ENCODE results near the gene NUP58.
"Not testable (repeated sequence)": the region's sequence is repeated elsewhere in the genome, so short reads cannot be mapped to it uniquely, and the experiment has no call there.

NUP58 gene

GRCh38 chr13:25335856-25336255 lies 34.4 kb downstream of the NUP58 start:
- Mint-ChIP-seq H3K27ac (no peak overlapping the region), H3K9me3 (no peaks in the 10 kb centered on the region), H3K36me3 (peaks cover 22% of the 10 kb centered on the region), H3K4me1 (no peaks in the 10 kb centered on the region), H3K27me3 (no peaks in the 10 kb centered on the region), H3K4me3 (no peak overlapping the region)
- no peak for ATAC-seq

- Mint-ChIP-seq H3K9me3 (no peaks in the 10 kb centered on the region), H3K36me3 (peaks cover 20% of the 10 kb centered on the region), H3K27ac (no peak overlapping the region), H3K27me3 (no peaks in the 10 kb centered on the region), H3K4me3 (no peak overlapping the region), H3K4me1 (peaks cover 2% of the 10 kb centered on the region)
- no peak for ATAC-seq
Observed at GRCh38 chr13:25345576-25345975, 44.2 kb downstream of the NUP58 start.

- H3K4me1 Mint-ChIP-seq, result peaks cover 6% of the 10 kb centered on the region
- ATAC-seq, result no peak
- H3K4me3 Mint-ChIP-seq, result no peak overlapping the region
- no peak overlapping the region for H3K27ac Mint-ChIP-seq
- H3K9me3 Mint-ChIP-seq, result no peaks in the 10 kb centered on the region
- peaks cover 7% of the 10 kb centered on the region for H3K27me3 Mint-ChIP-seq
- H3K36me3 Mint-ChIP-seq, result peaks cover 24% of the 10 kb centered on the region
Observed at GRCh38 chr13:25347151-25347550, 45.7 kb downstream of the NUP58 start.

GRCh38 chr13:25351404-25351803 lies 50.0 kb downstream of the NUP58 start:
- Mint-ChIP-seq H3K36me3 (peaks cover 6% of the 10 kb centered on the region), H3K4me1 (peaks cover 6% of the 10 kb centered on the region), H3K9me3 (no peaks in the 10 kb centered on the region), H3K27ac (no peak overlapping the region), H3K4me3 (no peak overlapping the region), H3K27me3 (peaks cover 46% of the 10 kb centered on the region)
- ATAC-seq, result no peak

- peaks cover 6% of the 10 kb centered on the region for H3K36me3 Mint-ChIP-seq
- H3K9me3 Mint-ChIP-seq, result no peaks in the 10 kb centered on the region
Observed at GRCh38 chr13:25352230-25352629, 50.8 kb downstream of the NUP58 start.

GRCh38 chr13:25352806-25353205 lies 51.4 kb downstream of the NUP58 start:
- Mint-ChIP-seq H3K27me3 (peaks cover 56% of the 10 kb centered on the region), H3K9me3 (peaks cover 3% of the 10 kb centered on the region), H3K36me3 (peaks cover 6% of the 10 kb centered on the region), H3K4me3 (no peak overlapping the region), H3K27ac (no peak overlapping the region), H3K4me1 (peaks cover 6% of the 10 kb centered on the region)
- ATAC-seq, result no peak

More at GRCh38 chr13:25352230-25352629, 50.8 kb downstream of the NUP58 start:
- H3K4me1 Mint-ChIP-seq, result peaks cover 6% of the 10 kb centered on the region
- H3K27me3 Mint-ChIP-seq, result peaks cover 50% of the 10 kb centered on the region
- H3K27ac Mint-ChIP-seq, result no peak overlapping the region
- H3K4me3 Mint-ChIP-seq, result no peak overlapping the region
- no peak for ATAC-seq

GRCh38 chr13:25353344-25353743 lies 51.9 kb downstream of the NUP58 start:
- Mint-ChIP-seq H3K4me3 (no peak overlapping the region), H3K27ac (no peak overlapping the region), H3K27me3 (peaks cover 61% of the 10 kb centered on the region), H3K4me1 (peaks cover 6% of the 10 kb centered on the region), H3K9me3 (peaks cover 3% of the 10 kb centered on the region), H3K36me3 (peaks cover 6% of the 10 kb centered on the region)
- ATAC-seq, result no peak

- H3K9me3 Mint-ChIP-seq, result peaks cover 3% of the 10 kb centered on the region
- H3K27me3 Mint-ChIP-seq, result peaks cover 71% of the 10 kb centered on the region
- H3K4me3 Mint-ChIP-seq, result no peak overlapping the region
- peaks cover 6% of the 10 kb centered on the region for H3K36me3 Mint-ChIP-seq
- H3K4me1 Mint-ChIP-seq, result peaks cover 6% of the 10 kb centered on the region
- no peak overlapping the region for H3K27ac Mint-ChIP-seq
- ATAC-seq, result no peak
Observed at GRCh38 chr13:25354377-25354776, 53.0 kb downstream of the NUP58 start.

GRCh38 chr13:25360443-25360842 lies 59.0 kb downstream of the NUP58 start:
- H3K4me3 Mint-ChIP-seq, H3K36me3 Mint-ChIP-seq, ATAC-seq, H3K9me3 Mint-ChIP-seq, H3K27ac Mint-ChIP-seq, H3K4me1 Mint-ChIP-seq: not testable (repeated sequence)
- peaks cover 34% of the 10 kb centered on the region for H3K27me3 Mint-ChIP-seq

GRCh38 chr13:25365720-25366235 lies 64.4 kb downstream of the NUP58 start:
- Mint-ChIP-seq H3K4me3 (no peak overlapping the region), H3K9me3 (no peaks in the 10 kb centered on the region), H3K27me3 (peaks cover 29% of the 10 kb centered on the region), H3K27ac (no peak overlapping the region), H3K4me1 (no peaks in the 10 kb centered on the region), H3K36me3 (no peaks in the 10 kb centered on the region)
- no peak for ATAC-seq

- Mint-ChIP-seq H3K27me3 (peaks cover 78% of the 10 kb centered on the region), H3K9me3 (no peaks in the 10 kb centered on the region), H3K4me1 (no peaks in the 10 kb centered on the region), H3K36me3 (no peaks in the 10 kb centered on the region), H3K4me3 (peak overlapping the region; percentile 32), H3K27ac (no peak overlapping the region)
- ATAC-seq, result no peak
Observed at GRCh38 chr13:25371158-25371874, 69.9 kb downstream of the NUP58 start.

- Mint-ChIP-seq H3K4me3 (peak within 1 kb of the TSS; percentile 32), H3K4me1 (no peaks in the 10 kb centered on the region), H3K27me3 (peaks cover 74% of the 10 kb centered on the region), H3K9me3 (no peaks in the 10 kb centered on the region), H3K27ac (no peak within 1 kb of the TSS), H3K36me3 (no peaks in the 10 kb centered on the region)
- ATAC-seq, result peak; percentile 32
Observed at GRCh38 chr13:25371875-25372283, 70.5 kb downstream of the NUP58 start, which contains the start of gene ATP8A2. Gene ATP8A2 (plus strand): TSS chr13:25371974. CDS start chr13:25372213, 239 bp downstream.

GRCh38 chr13:25372284-25373081 lies 71.1 kb downstream of the NUP58 start:
- no peaks in the 10 kb centered on the region for H3K36me3 Mint-ChIP-seq

GRCh38 chr13:25375727-25376358 lies 74.4 kb downstream of the NUP58 start:
- H3K4me1 Mint-ChIP-seq, result no peaks in the 10 kb centered on the region
- no peak overlapping the region for H3K27ac Mint-ChIP-seq
- H3K9me3 Mint-ChIP-seq, result no peaks in the 10 kb centered on the region
- ATAC-seq, result no peak
- H3K36me3 Mint-ChIP-seq, result no peaks in the 10 kb centered on the region
- H3K27me3 Mint-ChIP-seq, result peaks cover 48% of the 10 kb centered on the region
- no peak overlapping the region for H3K4me3 Mint-ChIP-seq

More at GRCh38 chr13:25372284-25373081, 71.1 kb downstream of the NUP58 start:
- H3K9me3 Mint-ChIP-seq, result no peaks in the 10 kb centered on the region
- H3K4me3 Mint-ChIP-seq, result peak overlapping the region; percentile 16
- H3K27ac Mint-ChIP-seq, result no peak overlapping the region
- H3K27me3 Mint-ChIP-seq, result peaks cover 68% of the 10 kb centered on the region
- ATAC-seq, result peak; percentile 15
- no peaks in the 10 kb centered on the region for H3K4me1 Mint-ChIP-seq

- Mint-ChIP-seq H3K9me3 (no peaks in the 10 kb centered on the region), H3K27ac (no peak overlapping the region), H3K36me3 (no peaks in the 10 kb centered on the region), H3K4me1 (no peaks in the 10 kb centered on the region), H3K4me3 (no peak overlapping the region), H3K27me3 (peaks cover 38% of the 10 kb centered on the region)
- ATAC-seq, result no peak
Observed at GRCh38 chr13:25377244-25377962, 76.0 kb downstream of the NUP58 start.

Data from stimulated activated memory B cell treated with anti-CD40 and anti-IgM and Interleukin-4, amounts not matched to agents 10 μg/mL and 1 μg/mL and 100 μg/mL, for 72 hours (primary cell).